Inflammatory macrophage treated with lipopolysaccharide for 4 hours (primary cell): ENCODE results near the gene TCAF1.

Source experiments
- DNase-seq: peaks from one replicate; pipeline ENCODE4 v3.0.0-alpha.2; 2020

The TCAF1 gene, protein sequence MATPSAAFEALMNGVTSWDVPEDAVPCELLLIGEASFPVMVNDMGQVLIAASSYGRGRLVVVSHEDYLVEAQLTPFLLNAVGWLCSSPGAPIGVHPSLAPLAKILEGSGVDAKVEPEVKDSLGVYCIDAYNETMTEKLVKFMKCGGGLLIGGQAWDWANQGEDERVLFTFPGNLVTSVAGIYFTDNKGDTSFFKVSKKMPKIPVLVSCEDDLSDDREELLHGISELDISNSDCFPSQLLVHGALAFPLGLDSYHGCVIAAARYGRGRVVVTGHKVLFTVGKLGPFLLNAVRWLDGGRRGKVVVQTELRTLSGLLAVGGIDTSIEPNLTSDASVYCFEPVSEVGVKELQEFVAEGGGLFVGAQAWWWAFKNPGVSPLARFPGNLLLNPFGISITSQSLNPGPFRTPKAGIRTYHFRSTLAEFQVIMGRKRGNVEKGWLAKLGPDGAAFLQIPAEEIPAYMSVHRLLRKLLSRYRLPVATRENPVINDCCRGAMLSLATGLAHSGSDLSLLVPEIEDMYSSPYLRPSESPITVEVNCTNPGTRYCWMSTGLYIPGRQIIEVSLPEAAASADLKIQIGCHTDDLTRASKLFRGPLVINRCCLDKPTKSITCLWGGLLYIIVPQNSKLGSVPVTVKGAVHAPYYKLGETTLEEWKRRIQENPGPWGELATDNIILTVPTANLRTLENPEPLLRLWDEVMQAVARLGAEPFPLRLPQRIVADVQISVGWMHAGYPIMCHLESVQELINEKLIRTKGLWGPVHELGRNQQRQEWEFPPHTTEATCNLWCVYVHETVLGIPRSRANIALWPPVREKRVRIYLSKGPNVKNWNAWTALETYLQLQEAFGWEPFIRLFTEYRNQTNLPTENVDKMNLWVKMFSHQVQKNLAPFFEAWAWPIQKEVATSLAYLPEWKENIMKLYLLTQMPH

DNA sequence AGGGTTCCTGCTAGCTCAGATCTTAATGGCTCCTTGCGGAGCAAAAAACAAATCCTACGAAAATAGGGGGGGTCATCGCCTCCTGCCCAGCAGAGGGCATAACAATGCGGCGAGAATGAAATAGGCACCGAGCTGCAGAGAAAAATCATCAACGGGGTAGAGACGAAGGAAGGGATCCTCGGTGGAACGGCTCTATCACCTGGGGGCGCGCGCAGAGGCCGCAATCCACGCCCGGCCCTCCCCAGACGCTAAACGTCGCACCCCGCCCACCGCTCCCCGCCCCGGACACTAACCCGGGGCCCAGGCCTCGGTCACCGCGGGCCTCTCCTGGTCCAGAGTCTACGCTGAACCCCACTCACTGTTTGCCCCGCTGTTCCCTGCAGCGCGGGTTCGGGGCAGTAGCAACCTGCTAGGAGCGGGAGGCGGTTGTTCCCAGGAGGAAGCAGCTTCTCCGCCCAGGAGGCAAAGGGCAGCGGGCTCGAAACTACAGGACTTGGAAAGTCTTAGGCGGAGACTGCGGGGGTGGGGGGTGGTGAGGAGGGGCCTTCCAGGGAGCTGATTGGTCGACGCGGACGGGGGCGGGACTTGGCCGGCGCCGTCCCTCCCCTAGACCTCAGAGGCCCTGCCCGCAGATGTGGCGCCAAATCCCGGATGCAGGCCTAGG, at the start of gene TCAF1:
Gene TCAF1 (minus strand): TSS at position 509 of the 664 bp plus-strand sequence. CDS start 25,568 bp downstream, outside the sequence.
- peak; percentile 95 for DNase-seq

DNA sequence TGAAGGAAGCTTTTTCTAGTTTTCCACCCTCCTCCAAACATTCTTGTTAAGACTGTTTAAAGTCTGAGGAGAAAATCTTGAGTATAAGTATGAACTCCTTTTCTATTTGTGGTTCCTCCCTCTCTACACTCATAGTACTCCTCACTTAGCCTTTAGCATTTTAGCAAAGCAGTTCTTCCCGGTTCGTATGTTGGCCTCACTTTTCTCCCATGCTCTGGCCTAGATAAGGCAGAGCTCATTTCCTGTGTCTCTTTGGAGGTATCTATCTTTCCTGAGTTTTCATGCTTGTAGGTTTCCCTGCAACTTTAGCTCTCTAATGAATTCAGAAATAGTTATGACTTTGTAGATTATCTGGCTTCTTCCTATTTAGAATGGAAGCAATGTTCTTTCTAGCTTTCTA, 46.8 kb upstream of the TCAF1 start:
- DNase-seq: no peak

DNA sequence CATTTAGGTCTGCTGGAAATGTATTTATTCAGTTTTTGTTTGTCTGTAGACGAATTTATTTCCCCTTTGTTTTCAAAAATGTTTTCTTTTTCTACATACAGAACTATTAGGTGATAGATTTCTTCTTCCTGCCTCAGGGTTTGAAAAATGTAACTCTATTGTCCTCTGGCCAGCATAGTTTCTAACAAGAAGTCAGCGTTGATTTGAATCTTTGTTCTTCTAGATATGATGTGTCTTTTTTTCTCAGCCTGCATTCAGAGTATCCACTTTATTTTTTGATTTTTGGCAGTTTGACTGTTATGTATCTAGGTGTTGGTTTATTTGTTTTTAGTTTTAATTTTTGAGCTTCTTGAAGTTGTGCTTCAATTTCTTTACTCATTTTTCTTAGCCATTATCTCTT, 45.1 kb upstream of the TCAF1 start:
- no peak for DNase-seq

DNA sequence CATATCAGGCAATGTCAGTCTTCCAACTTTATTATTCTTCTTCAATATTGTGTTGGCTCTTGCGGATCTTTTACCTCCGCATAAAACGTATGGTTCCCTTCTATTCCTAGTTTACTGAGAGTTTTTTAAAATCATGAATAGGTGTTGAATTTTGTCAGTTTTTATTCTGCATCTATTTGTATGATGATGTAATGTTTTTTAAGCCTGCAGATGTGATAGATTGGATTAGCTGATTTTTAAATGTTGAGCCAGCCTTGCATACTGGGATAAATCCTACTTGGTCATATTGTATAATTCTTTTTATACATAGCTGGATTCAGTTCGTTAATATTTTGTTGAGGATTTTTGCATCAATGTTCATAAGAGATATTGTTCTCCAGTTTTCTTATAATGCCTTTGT, 43.4 kb upstream of the TCAF1 start:
- DNase-seq: no peak

DNA sequence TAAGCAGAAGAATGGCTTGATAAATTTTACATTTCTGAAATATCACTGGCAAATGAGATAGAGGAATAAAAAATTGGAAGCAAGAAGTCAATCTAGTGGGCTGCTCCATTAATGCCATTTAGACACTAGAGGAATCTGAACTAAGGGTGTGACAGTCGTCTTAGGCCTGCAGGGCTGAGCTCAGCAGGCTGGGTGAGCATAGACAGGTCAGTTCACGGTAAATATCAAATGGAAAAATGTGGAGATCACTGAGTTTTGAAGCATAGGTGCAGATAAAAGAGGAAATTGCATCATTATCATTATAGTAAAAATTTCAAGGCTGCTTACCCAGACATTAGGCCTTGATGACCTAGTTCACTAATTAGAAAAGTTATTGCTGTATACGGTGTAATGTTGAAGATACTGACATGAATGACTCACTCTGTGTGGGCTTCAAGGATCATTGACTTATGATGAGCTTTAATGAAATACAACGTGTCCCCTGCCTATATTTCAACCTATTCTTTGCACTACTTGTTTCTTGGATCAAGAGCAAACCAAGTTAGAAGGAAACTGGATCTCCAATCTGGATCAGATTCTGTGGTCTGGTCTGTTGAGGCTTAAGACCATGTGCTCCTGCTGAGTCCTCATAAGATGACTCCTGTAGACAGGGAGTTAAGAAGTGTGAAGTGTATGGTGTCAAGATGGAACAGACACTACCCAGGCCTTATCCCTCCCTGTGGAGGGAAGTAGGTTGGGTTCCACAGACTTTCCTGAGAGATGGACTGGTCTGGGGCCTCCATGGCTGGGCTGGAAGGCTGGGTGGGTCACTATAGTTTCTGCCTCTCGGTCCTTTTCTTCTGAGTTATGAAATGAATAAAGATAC, 36.6 kb upstream of the TCAF1 start:
- no peak for DNase-seq

DNA sequence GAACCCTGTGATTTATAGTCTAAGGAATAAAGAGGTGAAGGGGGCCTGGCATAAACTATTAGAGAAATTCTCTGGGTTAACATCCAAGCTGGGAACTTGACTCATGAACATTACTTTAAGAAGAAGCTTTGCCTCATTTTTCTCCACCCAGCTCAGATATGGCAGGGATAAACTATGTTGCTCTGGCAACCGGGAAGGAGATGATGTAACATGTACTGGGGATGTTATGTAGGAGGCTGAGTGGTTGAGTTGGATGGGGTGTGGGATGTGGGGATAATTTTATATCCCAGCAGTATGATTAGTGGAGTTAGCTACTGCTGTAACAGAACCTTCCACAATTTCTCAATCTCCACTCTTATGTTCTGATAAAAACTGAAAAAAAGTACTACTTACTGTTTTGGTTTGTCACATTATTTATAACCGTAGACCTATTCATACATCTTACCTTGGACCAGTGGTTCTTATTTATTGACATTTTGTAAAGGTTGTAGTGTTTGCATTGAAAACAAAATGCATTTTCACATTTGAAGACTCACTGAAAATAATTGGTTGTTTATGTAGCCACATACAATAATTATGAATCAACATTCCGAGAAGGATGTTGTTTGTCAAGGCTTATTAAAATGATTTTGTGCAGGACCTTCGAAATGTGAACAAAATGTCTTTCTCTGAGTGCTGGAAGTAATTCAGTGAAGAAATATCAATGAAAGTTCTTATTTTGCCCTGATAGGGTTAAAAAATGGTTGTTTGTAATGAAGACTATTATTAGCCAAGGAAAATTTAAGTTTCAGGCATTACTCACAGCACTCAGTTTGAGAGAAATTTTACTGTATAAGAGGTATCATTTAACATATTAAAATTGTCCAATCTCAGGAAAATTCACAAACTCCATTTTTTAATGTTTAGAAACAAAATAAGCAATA, 34.4 kb upstream of the TCAF1 start:
- DNase-seq: no peak

DNA sequence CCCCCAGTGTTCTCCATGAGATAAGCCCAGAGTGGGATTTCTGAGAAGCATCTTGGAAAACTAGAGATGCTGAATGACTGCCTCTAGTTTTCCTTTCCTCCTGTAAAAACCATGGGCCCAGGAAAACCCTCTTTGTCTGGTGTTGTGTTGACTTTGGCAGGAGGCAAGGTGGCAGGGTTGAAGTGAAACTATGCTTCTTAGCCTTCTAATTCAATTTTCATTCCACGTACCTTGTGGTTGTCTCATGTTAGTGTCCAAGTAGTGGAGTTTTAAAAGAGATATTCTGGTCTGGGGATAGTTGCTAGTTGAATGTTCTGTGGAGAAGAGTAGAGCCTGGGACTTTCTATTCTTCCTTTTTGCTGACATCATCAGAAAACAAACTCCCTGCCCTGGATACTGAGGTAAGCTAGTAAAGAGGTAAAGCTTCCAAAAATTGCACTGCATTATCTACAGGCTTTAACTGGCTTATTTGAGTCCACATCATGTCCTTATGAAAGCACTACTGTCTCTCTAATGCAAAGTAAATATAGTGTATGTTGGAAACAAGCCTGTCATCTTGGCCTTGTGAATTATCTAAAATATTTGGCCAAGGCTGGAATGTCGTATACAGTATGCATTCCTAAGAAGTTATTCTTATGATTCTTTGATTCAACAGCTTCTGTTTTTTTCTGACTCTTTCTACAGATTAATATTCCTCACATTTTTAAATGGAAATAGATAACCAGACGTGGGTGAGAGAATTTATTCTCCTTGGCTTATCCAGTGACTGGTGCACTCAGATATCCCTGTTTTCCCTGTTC, 32.8 kb upstream of the TCAF1 start, which contains the start of gene OR2F2:
Gene OR2F2 (plus strand): TSS at position 708 of the 800 bp plus-strand sequence. CDS start 0 bp downstream, at position 708.
- no peak for DNase-seq

DNA sequence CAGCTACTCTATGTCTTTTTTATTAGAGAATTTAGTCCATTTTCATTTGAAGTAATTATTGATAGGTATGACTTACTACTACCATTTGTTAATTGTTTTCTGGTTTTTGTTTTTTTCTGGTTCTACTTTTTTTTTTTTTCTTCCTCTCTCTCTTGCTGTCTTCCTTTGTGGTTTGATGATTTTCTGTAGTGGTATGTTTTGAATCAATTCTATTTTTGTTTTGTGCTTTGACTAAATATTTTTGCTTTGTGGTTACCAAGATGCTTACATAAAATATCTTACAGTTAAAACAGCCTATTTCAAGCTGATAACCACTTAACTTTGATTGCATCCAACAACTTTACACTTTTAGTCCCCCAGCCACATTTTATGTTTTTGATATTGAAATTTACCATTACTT, 29.8 kb upstream of the TCAF1 start:
- DNase-seq: no peak

DNA sequence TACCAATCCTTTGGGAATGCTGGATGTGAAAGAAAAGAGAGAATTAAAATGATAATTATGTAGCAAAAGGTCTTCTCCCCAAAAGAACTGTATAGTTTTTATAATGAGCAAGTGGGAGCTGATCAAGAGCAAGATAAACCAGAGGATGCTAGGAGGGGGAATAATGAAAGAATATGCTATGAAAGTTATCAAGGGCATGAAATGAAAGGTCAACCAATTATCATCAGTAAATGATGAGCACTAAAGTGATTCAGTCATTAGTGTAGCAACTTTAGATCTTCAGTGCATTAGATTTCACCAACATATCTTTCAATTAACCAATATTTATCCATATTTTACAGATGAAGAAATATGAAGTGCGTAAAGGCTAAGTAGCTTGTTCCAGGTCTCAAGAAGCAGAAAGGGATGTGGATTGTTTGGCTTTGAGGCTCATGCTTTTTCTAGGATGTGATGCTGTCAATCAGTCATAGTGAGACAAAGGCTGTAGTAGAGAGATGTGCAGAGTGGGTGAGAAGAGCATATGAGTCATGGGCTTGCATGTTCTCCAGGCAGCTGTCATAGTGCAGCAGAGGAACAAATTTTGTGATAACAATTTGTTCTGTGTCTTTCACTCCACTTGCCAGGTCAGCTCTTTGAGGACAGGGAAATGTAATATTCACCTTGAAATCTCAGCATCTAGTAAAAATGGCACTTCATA, 27.4 kb upstream of the TCAF1 start:
- DNase-seq: no peak

DNA sequence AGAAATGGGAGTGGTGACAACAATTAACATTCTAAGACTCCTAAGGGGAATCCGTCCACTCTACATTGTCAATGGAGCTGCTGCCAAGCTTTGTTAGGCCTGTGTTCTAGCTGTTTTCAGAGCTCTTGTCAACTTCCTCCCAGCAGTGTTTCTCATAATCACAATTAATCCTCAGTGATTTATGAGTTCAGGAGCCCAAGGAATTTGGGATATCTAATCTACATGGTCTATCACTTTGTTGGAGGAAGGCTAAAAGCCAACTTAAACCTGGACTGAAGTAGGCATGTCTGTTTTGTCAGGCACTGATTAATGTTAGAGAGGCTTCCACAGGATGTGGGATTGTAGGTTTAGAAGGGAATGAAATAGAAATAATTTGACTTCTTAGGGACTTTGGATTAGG, 22.9 kb upstream of the TCAF1 start:
- DNase-seq: no peak

DNA sequence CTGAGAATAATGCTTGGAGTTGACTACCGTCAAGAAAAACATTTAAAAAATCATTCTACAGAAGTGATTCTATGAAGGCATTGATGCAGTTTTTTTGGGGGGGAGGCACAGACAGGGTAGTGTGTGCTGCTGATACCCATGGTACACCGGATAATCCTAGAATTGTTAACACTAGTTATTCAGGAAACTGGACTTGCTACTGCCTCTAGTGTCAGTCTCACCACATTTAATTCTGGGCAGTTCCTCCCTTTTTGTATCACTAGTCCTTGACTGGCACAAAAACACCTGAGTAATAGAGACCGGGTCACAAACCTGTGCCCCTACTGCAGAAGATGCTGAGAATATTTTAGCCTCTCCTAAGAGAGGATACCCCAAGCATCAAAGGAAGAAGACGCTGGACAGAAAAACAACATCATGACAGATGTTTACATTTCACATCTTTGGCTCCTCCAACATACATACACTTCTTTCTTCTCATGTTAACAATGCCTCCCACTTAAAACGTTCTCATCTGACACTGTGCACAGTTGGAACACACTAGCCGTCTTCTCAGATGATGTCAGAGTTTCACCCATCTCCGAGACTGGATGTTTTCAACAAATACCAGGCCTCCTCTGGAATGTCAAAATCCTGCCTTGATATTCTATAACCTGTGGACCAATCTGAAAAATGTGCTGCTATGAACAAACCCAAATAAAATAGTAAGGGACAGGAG, 13.1 kb upstream of the TCAF1 start:
- DNase-seq: no peak

DNA sequence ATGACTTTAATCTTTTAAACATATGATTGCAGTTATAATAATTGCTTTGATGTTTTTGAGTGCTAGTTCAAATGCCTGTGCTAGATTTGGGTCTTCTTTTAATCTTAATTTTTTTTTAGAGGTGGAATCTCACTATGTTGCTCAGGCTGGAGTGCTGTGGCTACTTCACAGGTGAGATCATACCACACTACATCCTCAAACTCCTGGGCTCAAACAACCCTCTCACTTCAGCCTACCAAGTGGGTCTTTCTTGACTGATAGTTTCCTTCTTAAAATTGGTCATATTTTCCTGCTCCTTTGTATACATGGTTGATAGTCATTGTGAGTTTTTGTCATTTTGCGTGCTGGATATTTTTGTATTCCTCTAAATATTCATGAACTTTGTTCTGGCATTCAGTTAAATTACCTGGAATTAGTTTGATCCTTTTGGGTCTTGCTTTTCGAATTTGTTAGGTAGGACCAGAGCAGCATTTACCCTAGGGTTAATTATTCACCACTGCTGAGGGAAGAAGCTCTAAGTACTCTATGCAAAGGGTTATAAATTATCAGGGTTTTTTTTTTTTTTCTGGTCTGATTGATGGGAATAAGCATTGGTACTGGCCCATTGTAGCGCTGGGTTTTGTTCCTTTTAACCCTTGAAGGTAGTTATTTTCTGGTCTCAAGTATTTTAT, 12.1 kb upstream of the TCAF1 start:
- no peak for DNase-seq

DNA sequence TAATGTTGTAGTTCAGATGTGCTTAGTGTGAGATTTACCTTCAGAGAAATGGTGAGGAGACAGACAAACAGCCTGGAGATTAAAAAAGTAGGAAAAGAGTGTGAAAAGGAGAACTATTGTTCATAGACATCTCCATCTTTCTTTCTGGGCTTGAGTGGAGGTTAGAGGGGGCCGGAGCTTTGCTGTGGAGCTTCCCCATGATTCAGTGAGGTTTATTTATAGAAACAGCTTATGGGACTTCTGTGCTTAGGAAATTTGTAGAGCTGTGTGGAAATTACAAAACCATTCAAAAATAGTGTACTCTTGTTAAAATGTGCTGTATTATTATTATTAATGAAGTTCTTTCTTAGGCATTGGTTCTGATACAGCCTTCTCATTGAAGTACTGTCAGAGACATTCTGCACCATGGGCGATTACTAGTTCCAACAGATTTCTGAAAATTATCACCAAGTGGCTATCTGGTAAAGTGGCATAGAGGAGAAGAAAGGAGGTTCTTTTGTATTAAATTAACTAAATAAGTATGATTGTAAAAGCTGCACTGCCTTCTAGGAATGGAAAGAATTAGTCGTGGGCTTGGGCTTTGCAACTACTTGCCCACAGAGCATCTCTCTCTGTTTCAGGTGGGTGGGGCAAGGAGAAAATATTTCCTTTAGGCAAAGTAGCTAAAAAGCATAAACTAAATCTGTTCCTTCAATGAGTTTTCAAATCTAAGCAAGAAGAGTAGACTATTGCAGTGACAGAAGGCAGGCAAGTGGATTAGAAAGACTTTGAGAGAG, 8.7 kb upstream of the TCAF1 start:
- no peak for DNase-seq

DNA sequence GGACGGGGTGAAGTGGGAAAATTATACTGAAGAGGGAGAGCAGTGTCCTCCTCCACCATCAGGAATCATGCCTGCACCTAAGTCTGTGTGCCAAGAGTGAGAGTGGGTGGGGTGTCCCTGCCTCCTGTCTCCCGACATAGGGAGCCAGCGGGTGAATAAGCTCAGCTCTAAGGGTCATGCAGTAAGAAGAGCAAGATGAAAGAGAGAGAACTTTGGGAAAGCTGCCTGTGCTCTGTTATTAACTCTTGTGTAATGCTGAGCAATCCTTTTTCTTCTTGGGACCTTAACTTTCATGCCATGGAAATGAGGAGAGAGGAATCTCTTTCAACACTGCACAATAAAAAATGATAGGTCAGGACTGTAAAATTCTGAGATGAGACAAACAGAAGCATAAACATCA, 7.9 kb upstream of the TCAF1 start:
- DNase-seq: no peak

DNA sequence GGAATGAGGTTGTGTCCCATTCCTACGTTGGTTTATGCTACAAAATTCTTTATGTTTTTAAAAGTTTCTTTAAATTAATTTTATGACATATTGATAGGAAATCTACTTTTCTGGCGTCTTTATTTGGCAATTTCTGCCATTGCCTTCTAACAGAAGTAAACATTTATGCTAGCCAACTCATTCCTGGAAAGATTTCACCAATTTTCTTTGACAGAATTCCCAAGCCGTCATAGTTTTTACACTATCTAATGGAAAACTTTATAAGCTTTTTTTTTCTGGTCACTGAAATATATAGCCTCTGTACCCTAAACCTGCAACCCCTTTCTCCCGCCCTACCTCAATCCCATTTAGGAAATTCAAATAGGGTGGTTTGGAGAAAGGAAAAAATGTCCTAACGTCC, 6.1 kb upstream of the TCAF1 start:
- no peak for DNase-seq

DNA sequence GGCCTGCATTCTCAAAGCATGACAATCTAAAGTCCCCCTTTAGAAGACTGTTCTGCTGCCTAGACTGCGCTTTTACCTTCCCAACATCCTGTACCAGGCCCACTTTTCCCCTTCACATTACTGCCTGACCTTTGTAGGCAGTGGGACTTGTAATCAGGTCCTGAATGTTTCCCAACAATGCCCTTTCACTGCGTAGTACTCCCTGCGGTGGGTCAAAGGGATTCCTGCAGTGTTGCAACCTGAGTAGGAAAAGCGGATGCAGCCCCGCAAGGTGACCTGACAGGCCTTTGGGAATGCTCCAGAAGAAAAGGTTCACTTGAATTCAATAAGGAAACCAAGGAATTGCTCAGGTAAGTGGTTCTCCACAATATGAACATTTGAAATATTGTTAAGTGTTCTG, 4.9 kb upstream of the TCAF1 start:
- no peak for DNase-seq

DNA sequence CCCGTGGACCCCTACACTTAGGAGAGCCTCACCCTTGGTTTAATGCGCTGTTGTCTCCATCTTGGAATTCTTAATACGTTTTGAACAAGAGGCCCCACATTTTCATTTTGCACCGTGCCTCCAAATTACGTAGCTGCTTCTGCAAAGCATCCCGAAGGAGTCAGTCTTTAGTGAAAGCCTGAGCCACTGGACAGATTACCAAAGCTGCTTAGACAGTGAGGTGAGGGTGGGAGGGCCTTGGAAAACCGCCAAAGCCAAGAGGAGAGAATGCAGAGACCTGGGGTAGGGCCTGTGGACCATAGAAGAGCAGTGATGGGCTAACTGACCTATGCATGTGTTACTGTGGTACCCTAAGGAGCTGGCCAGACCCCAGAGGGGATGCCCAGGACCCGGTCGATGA, 4.2 kb upstream of the TCAF1 start:
- DNase-seq: no peak

DNA sequence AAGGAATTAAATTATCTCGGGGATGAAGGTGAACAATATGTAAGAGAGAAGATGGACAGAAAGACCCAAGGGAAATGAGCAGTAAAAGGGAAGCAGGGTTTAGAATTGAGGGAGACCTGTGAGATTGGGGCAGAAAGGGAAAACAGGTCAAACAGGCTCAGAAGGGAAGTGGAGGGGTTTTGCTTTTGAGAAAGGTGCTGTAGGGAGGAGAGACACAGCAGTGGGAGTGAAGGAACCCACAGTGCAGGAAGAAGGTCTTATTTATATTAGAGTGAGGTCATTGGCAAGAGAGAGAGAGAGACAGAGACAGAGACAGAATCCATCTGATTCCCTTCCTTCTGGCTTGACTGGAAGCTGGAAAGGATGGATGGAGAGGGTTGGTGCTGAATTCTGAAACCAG, 3.5 kb upstream of the TCAF1 start:
- no peak for DNase-seq
